ENCODE measurements around the gene CAMSAP1. TPM values are rescaled to one million over a fixed set of nuclear protein-coding genes. Genes with fewer than 3 reads are reported as not detected.

The CAMSAP1 gene
- total RNA-seq, 1 experiment from 2014 or later: 52.7 TPM

GRCh38 chr9:135811801-135812200, 95.5 kb downstream of the CAMSAP1 start:
- Histone ChIP-seq H3K79me2 (ENCODE audit: insufficient read depth, low read length) (no peaks in the 10 kb centered on the region), H3K4ac (ENCODE audit: low read depth, low read length) (no peak overlapping the region), H4K91ac (ENCODE audit: insufficient read length, low read depth, low read length) (no peak overlapping the region), H4K5ac (ENCODE audit: insufficient read length, low read depth, low read length) (no peak overlapping the region), H3K18ac (ENCODE audit: insufficient read length, low read depth, low read length) (no peak overlapping the region), H3K9me3 (ENCODE audit: control insufficient read depth, low read depth, low read length) (no peaks in the 10 kb centered on the region), H2BK15ac (ENCODE audit: low read depth, low read length) (no peak overlapping the region), H2AK5ac (ENCODE audit: insufficient read length, low read length) (no peak overlapping the region), H3K56ac (ENCODE audit: insufficient read length, low read depth, low read length) (no peak overlapping the region), H3K4me2 (ENCODE audit: insufficient read depth, insufficient read length, low read length) (no peak overlapping the region), H3K4me1 (ENCODE audit: insufficient read depth, low read length) (no peaks in the 10 kb centered on the region), H2BK12ac (ENCODE audit: insufficient read length, low read depth, low read length) (no peak overlapping the region), H3K27me3 (ENCODE audit: insufficient read depth, low read length) (no peaks in the 10 kb centered on the region), H3K27ac (ENCODE audit: insufficient read length, low read depth, low read length) (no peak overlapping the region), H4K20me1 (ENCODE audit: control insufficient read depth, insufficient read depth, insufficient read length) (no peaks in the 10 kb centered on the region), H3K23ac (ENCODE audit: insufficient read length, low read depth, low read length) (no peak overlapping the region), H2BK5ac (ENCODE audit: insufficient read length, low read length) (no peak overlapping the region), H2AFZ (ENCODE audit: low read length) (no peak overlapping the region), H2BK120ac (ENCODE audit: low read depth, low read length, poor library complexity, severe bottlenecking) (no peak overlapping the region), H2BK20ac (ENCODE audit: low read depth, low read length, poor library complexity, severe bottlenecking) (no peak overlapping the region), H3T11ph (ENCODE audit: low read length) (no peak overlapping the region), H3K9ac (ENCODE audit: extremely low read depth, insufficient read length, low read length) (no peak overlapping the region), H3K23me2 (ENCODE audit: insufficient read length, low read depth, low read length, poor library complexity, severe bottlenecking) (no peaks in the 10 kb centered on the region), H3K14ac (ENCODE audit: insufficient read depth, low read length) (no peak overlapping the region), H4K8ac (replicated peaks; ENCODE audit: insufficient read length, low read depth, low read length) (no peak overlapping the region), H3K79me1 (ENCODE audit: insufficient read depth, low read depth, low read length, poor library complexity, severe bottlenecking) (no peaks in the 10 kb centered on the region)
- DNase-seq: no peak
- no peak for TF ChIP-seq CTCF (conservative IDR thresholded peaks at IDR 0.05)
- no peak overlapping the region for H3K4me3 Mint-ChIP-seq
- H3K36me3 Mint-ChIP-seq (ENCODE audit: insufficient read depth in 1 of 3, low read depth in 3 of 3): peaks cover 39 to 75% (median 70%) of the 10 kb centered on the region in 3 experiments; a peak in 6 of 7 replicates
- H3K4me1 Mint-ChIP-seq: no peaks in the 10 kb centered on the region
- no CpG with 5 or more reads among the region's 11 CpGs for WGBS (ENCODE audit: extremely low coverage, insufficient read length, low lambda C conversion rate)
- H3K9me3 Mint-ChIP-seq: no peaks in the 10 kb centered on the region
- peaks cover 2% of the 10 kb centered on the region; the same call in 1 of the 2 replicates for H3K27me3 Mint-ChIP-seq (ENCODE audit: low read depth)
- no peak overlapping the region for H3K27ac Mint-ChIP-seq

All from H9 (cell line).